Peyer's patch (tissue), 4 donors: ENCODE measurements around the gene OR51B2. TPM values are rescaled to one million over a fixed set of nuclear protein-coding genes. Genes with fewer than 3 reads are reported as not detected.

ENCODE experiments used
- DNase-seq, 3 donors: peaks; one replicate each; pipeline ENCODE4 v3.0.0-alpha.2; 2017 to 2019
- H3K27ac ChIP-seq, 4 donors: fragments of 200-600 bp; sonication (generic); one replicate each; pipeline ENCODE4 v1.5.1; 2016 to 2019
- H3K27me3 ChIP-seq, 2 donors: fragments of 200-600 bp; sonication (generic); one replicate each; pipeline ENCODE4 v1.5.1; 2019
- H3K36me3 ChIP-seq, 3 donors: fragments of 200-600 bp; sonication (generic); one replicate each; pipeline ENCODE4 v1.5.1; 2016 to 2019
- H3K4me1 ChIP-seq, 4 donors: fragments of 200-600 bp; sonication (generic); one replicate each; pipeline ENCODE4 v1.5.1; 2016 to 2019
- H3K4me3 ChIP-seq, 4 donors: fragments of 200-600 bp; sonication (generic); 1 replicate in 3 of 4; 2 replicates in 1 of 4; pipeline ENCODE4 v1.5.1; 2016 to 2019; ENCODE audit warnings: mild to moderate bottlenecking in 1 of 4
- H3K9me3 ChIP-seq, 4 donors: fragments of 200-600 bp; sonication (generic); one replicate each; pipeline ENCODE4 v1.5.1; 2016 to 2019; ENCODE audit warnings: mild to moderate bottlenecking in 1 of 4
- CTCF ChIP-seq, 6 experiments: fragments of 450-650 bp in 4 of 6; fragments of 200-600 bp in 2 of 6; sonication (generic) in 1 of 6; IDR thresholded peaks; one replicate each; pipeline ENCODE4 v1.5.1; 2017 to 2019; ENCODE audit warnings: antibody characterized with exemption in 6 of 6, mild to moderate bottlenecking in 3 of 6, moderate library complexity in 1 of 6
- POLR2A ChIP-seq, 2 donors: fragments of 450-650 bp; IDR thresholded peaks; one replicate each; pipeline ENCODE4 v1.5.1; 2017; ENCODE audit warnings: antibody characterized with exemption in 2 of 2, mild to moderate bottlenecking in 2 of 2, moderate library complexity in 2 of 2
- small RNA-seq, 2 donors: library from RNA; depleted of rRNA; stranded (forward); fragments of <200 nt; gene quantifications; one replicate each; pipeline ENCODE3, GENCODE V24; 2016
- total RNA-seq, 4 donors: library from RNA; depleted of rRNA; stranded (reverse); fragments of >200 nt; gene quantifications; one replicate each; pipeline ENCODE4 v1.1.0, GENCODE V29; 2016

OR51B2 gene
- total RNA-seq, 4 donors from 2014 or later = not detected

- Histone ChIP-seq H3K4me1 (no peaks in the 10 kb centered on the region), H3K27me3 (no peaks in the 10 kb centered on the region), H3K9me3 (no peaks in the 10 kb centered on the region), H3K4me3 (no peak overlapping the region), H3K36me3 (no peaks in the 10 kb centered on the region), H3K27ac (no peak overlapping the region)
- DNase-seq = no peak
- TF ChIP-seq CTCF (IDR thresholded peaks at IDR 0.05) = no peak
- no peak for TF ChIP-seq POLR2A (IDR thresholded peaks at IDR 0.05)
Measured at GRCh38 chr11:5276697-5277096, 47.4 kb downstream of the OR51B2 start.

GRCh38 chr11:5275369-5276110 is 48.6 kb downstream of the OR51B2 start:
- Histone ChIP-seq H3K4me3 (no peak overlapping the region), H3K27me3 (no peaks in the 10 kb centered on the region), H3K9me3 (no peaks in the 10 kb centered on the region), H3K36me3 (no peaks in the 10 kb centered on the region), H3K27ac (no peak overlapping the region), H3K4me1 (no peaks in the 10 kb centered on the region)
- DNase-seq = no peak
- TF ChIP-seq POLR2A (IDR thresholded peaks at IDR 0.05) (no peak), CTCF (IDR thresholded peaks at IDR 0.05) (no peak)

- DNase-seq = no peak
- H3K9me3 ChIP-seq = no peaks in the 10 kb centered on the region
- H3K4me1 ChIP-seq = no peaks in the 10 kb centered on the region
- TF ChIP-seq CTCF (IDR thresholded peaks at IDR 0.05) = no peak
- TF ChIP-seq POLR2A (IDR thresholded peaks at IDR 0.05) = no peak
- H3K36me3 ChIP-seq = no peaks in the 10 kb centered on the region
- H3K4me3 ChIP-seq = no peak overlapping the region
- H3K27me3 ChIP-seq = no peaks in the 10 kb centered on the region
- no peak overlapping the region for H3K27ac ChIP-seq
Measured at GRCh38 chr11:5274395-5274794, 49.7 kb downstream of the OR51B2 start.

Small RNA genes lying within 50 kb of the gene (small RNA-seq; reads per million reads assigned to genes)
- 0 reads per million in 2 donors for gene AC104389.3

Other genes with a start within 250 kb of the OR51B2 start
- gene OR52A5, start 185.9 kb downstream of the OR51B2 start, total RNA-seq = not detected
- not detected for gene OR52A1, start 169.5 kb downstream of the OR51B2 start, total RNA-seq
- gene OR51V1, start 123.6 kb downstream of the OR51B2 start, total RNA-seq = not detected
- gene HBB, start 97.2 kb downstream of the OR51B2 start, total RNA-seq = 1 to 10 TPM in 1 of 4 donors, not detected in 3; 2.8 TPM
- not detected for gene HBD, start 89.8 kb downstream of the OR51B2 start, total RNA-seq
- not detected for gene HBG1, start 74.4 kb downstream of the OR51B2 start, total RNA-seq
- not detected for gene HBG2, start 69.5 kb downstream of the OR51B2 start, total RNA-seq
- not detected for gene HBE1, start 54.4 kb downstream of the OR51B2 start, total RNA-seq
- not detected for gene OR51B4, start 22.4 kb downstream of the OR51B2 start, total RNA-seq
- not detected for gene OR51B5, start 19.2 kb upstream of the OR51B2 start, total RNA-seq
- gene OR51B6, start 27.2 kb upstream of the OR51B2 start, total RNA-seq = not detected
- gene OR51M1, start 59.5 kb upstream of the OR51B2 start, total RNA-seq = not detected
- gene OR51Q1, start 97.8 kb upstream of the OR51B2 start, total RNA-seq = not detected
- gene OR51I1, start 117.2 kb upstream of the OR51B2 start, total RNA-seq = not detected
- gene OR51I2, start 125.0 kb upstream of the OR51B2 start, total RNA-seq = not detected
- not detected for gene OR52D1, start 164.4 kb upstream of the OR51B2 start, total RNA-seq
- gene UBQLN3, start 185.7 kb upstream of the OR51B2 start, total RNA-seq = 1 to 10 TPM in 1 of 4 donors, under 1 TPM in 1, not detected in 2; 0.53 to 5.8 TPM
- gene UBQLNL, start 192.4 kb upstream of the OR51B2 start, total RNA-seq = under 1 TPM in 1 of 4 donors, not detected in 3; 0.80 TPM
- not detected for gene OR52H1, start 224.2 kb upstream of the OR51B2 start, total RNA-seq